GM12872 (cell line): ENCODE measurements around the gene ETHE1.

Source experiments
- CTCF ChIP-seq: IDR thresholded peaks from 3 replicates; pipeline ENCODE4 v1.5.1; 2011; ENCODE audit warnings: low read depth, mild to moderate bottlenecking, low read length, moderate library complexity; ENCODE audit not compliant: insufficient read depth

ETHE1 gene

DNA sequence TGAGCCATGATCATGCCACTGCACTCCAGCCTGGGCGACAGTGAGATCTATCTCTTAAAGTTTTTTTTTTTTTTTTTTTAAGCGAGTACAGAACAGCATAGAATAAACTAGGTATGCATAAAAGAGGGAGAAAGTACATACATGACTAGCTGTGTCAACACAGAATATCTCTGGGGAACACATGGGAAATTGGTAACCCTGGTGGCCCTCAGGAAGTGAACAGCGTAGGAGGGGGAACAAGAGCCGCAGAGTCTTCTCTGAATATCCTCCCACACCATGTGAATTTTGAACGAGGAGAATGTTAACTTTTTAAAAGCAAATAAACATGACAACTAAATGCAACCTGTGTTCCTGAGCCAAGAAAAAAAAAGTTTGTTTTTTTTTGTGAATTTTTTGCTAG, 37.7 kb downstream of the ETHE1 start:
- no peak for TF ChIP-seq CTCF

DNA sequence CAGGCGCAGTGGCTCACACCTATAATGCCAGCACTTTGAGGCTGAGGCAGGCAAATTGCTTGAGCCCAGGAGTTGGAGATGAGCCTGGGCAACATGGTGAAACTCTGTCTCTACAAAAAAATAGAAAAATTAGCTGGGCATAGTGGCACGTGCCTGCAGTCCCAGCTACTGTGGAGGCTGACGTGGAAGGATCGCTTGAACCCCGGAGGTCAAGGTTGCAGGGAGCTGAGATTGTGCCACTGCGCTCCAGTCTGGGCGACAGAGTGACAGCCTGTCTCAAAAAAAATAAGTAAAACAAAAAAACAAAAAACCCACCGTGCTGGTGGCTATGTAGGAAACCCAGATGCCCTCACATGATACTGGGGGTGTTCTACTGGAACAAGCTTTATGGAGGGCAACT, 38.8 kb downstream of the ETHE1 start:
- TF ChIP-seq CTCF: no peak

DNA sequence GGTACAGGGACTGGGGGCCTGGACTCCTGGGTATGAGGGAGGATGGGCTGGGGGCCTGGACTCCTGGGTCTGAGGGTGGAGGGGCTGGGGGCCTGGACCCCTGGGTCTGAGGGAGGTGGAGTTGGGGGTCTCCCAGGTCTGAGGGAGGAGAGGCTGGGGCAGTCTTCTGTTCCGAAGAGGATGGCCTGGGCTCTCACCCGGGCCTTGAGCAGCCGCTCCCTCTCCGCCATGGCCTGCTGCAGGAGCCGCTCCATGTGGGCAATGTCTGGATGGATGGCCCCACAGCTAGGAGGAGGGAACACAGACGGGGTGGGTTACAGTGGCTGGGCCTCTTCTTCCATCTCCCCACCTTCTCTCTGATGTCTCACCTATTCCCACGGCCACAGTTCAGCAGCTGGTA, 40.6 kb downstream of the ETHE1 start:
- no peak for TF ChIP-seq CTCF

- no peak for TF ChIP-seq CTCF
These were observed 41.0 kb downstream of the ETHE1 start for GRCh38 chr19:43485951-43486350.

DNA sequence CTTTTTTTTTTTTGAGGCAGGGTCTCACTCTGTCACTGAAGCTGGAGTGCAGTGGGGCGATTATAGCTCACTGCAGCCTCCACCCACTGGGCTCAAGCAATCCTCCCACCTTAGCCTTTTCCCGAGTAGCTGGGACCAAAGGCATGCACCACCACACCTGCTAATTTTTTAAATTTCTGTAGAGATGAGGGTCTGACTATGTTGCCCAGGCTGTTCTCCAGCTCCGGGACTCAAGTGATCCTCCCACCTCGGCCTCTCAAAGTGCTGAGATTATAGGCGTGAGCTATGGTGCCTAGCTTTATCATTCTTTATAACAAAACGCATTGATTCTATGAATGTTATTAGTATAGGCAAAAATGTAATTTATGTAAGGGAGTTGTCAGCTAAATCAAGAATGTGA, 43.7 kb downstream of the ETHE1 start:
- no peak for TF ChIP-seq CTCF

DNA sequence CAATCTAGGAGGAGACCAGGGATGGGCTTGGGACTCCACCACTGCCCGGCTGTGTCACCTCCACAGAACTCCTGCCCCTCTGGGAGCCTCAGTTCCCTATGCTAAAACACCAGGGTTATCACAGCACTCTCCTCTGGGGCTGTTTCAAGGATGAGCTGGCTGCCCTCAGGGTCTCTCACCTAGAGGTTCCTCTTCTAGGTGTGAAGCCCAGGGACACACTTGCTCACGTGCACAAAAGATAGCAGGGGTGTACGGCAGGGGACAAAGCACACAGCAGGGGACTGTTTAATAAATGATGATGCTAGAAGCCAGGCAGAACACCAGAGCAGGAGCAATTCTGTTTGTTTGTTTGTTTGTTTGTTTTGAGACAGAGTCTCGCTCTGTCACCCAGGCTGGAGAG, 44.8 kb downstream of the ETHE1 start:
- TF ChIP-seq CTCF: no peak

DNA sequence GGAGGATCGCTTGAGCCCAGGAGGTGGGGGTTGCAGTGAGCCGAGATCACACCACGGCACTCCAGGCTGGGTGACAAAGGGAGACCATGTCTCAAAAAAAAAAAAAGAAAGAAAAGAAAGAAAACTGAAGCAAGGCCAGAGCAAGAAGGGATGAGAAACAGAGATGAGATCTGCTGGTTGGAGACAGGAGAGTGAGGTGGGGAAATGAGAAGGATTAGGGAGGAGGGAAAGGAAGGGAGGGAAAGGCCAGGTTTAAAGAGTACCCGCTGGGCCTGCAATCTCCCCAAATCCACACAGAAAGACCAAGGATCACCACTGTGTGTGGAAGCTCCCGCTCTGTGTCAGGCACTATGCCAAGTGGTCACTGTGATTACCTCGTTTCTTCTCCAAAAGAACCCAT, 45.3 kb downstream of the ETHE1 start:
- no peak for TF ChIP-seq CTCF

- TF ChIP-seq CTCF: no peak
These were observed 46.4 kb downstream of the ETHE1 start for GRCh38 chr19:43480574-43480973.
